Stomach (tissue), 9 donors: Measurements from ENCODE around the gene RNF213. TPM values are rescaled to one million over a fixed set of nuclear protein-coding genes. Genes with fewer than 3 reads are reported as not detected.

Experiments used
- DNase-seq, 2 donors: peaks; one replicate each; pipeline versions ENCODE4 v3.0.0 to v3.0.0-alpha.2; 2013 to 2019
- H3K27ac ChIP-seq, 5 donors: fragments of 200-600 bp in 4 of 5; sonication (generic) in 4 of 5; one replicate each; pipeline ENCODE4 v1.5.1; 2013 to 2019; ENCODE audit warnings: mild to moderate bottlenecking in 1 of 5, moderate library complexity in 1 of 5
- H3K27me3 ChIP-seq, 3 donors: fragments of 200-600 bp; sonication (generic); one replicate each; pipeline ENCODE4 v1.5.1; 2017 to 2019; ENCODE audit warnings: mixed run types in 1 of 3
- H3K36me3 ChIP-seq, 4 donors: fragments of 200-600 bp; sonication (generic); 1 replicate in 3 of 4; 2 replicates in 1 of 4; pipeline ENCODE4 v1.5.1; 2016 to 2019
- H3K4me1 ChIP-seq, 4 donors: fragments of 200-600 bp; sonication (generic); one replicate each; pipeline ENCODE4 v1.5.1; 2016 to 2019
- H3K4me3 ChIP-seq, 4 donors: fragments of 200-600 bp; sonication (generic) in 3 of 4; one replicate each; pipeline ENCODE4 v1.5.1; 2016 to 2019; ENCODE audit warnings: mild to moderate bottlenecking in 1 of 4
- H3K9me3 ChIP-seq, 4 donors: fragments of 200-600 bp; sonication (generic); one replicate each; pipeline ENCODE4 v1.5.1; 2016 to 2019
- CTCF ChIP-seq, 7 experiments: fragments of 450-650 bp in 4 of 7; fragments of 200-600 bp in 3 of 7; sonication (generic) in 3 of 7; IDR thresholded peaks; one replicate each; pipeline ENCODE4 v1.5.1; 2016 to 2019; ENCODE audit warnings: antibody characterized with exemption in 7 of 7, control low read depth in 2 of 7, mild to moderate bottlenecking in 1 of 7
- EP300 ChIP-seq: sonication (generic); formaldehyde crosslinking; IDR thresholded peaks from one replicate; pipeline ENCODE4 v1.6.1; 2017; ENCODE audit warnings: antibody characterized with exemption
- POLR2A ChIP-seq, 4 donors: fragments of 450-650 bp; IDR thresholded peaks; one replicate each; pipeline ENCODE4 v1.6.1; 2016; ENCODE audit warnings: antibody characterized with exemption in 4 of 4, control low read depth in 2 of 4, mild to moderate bottlenecking in 1 of 4, moderate library complexity in 1 of 4
- POLR2AphosphoS5 ChIP-seq, 3 donors: sonication (generic); formaldehyde crosslinking; IDR thresholded peaks; one replicate each; pipeline ENCODE4 v1.6.1; 2016; ENCODE audit warnings: antibody characterized with exemption in 3 of 3
- WGBS, 5 donors: extraction: QIAGEN DNeasy Blood & Tissue Kit in 3 of 5; methylation state at CpG; one replicate each; pipeline versions ENCODE4 v1.1.5 to v1.1.7; 2013 to 2018; 5-methylcytosine and 5-hydroxymethylcytosine counted together
- intact Hi-C: fragments of 100-400 bp; cut with DNase I; formaldehyde crosslinking; loops from one replicate; pipeline ENCODE4 v1.15.1; 2023; ENCODE audit warnings: low total_unique reads
- polyA plus RNA-seq, 3 donors: library from polyadenylated mRNA; stranded (reverse); fragments of 200-250 nt; gene quantifications; one replicate each; pipeline ENCODE4 v1.2.3, GENCODE V29; 2013
- total RNA-seq, 5 donors: library from RNA; depleted of rRNA; stranded (reverse); fragments of >200 nt; gene quantifications; one replicate each; pipeline versions ENCODE4 v1.1.0 to v1.2.3, GENCODE V29; 2014 to 2016
- donor health status: healthy with polysubstance abuse.
- donor health status: Bipolar disorder and iron deficiency.
- donor health status: healthy.

Gene RNF213
- total and polyA plus RNA-seq, 8 donors: 12.3 to 358 (median 138) TPM

- DNase-seq: no peak
- Histone ChIP-seq H3K27me3 (no peaks in the 10 kb centered on the region), H3K9me3 (no peaks in the 10 kb centered on the region), H3K4me3 (no peak overlapping the region), H3K36me3 (peaks cover 0 to 43% (median 23%) of the 10 kb centered on the region in 4 donors), H3K4me1 (no peaks in the 10 kb centered on the region), H3K27ac (no peak overlapping the region)
- intact Hi-C loops: loop anchor here (5.0 kb wide), 1 partner anchor 139 kb away; no protein-coding TSS in a partner anchor
- WGBS, 5 donors: 81 to 100% (median 86%) methylated on average over 2 to 6 of the region's 6 CpGs
- TF ChIP-seq EP300: no peak
- TF ChIP-seq POLR2AphosphoS5 (IDR thresholded peaks at IDR 0.05): no peak
- no peak for TF ChIP-seq CTCF (IDR thresholded peaks at IDR 0.05)
- TF ChIP-seq POLR2A (IDR thresholded peaks at IDR 0.05): no peak
Observed at GRCh38 chr17:80432961-80433550, 172.4 kb downstream of the RNF213 start.

- no peak for DNase-seq
- TF ChIP-seq EP300 (no peak), CTCF (IDR thresholded peaks at IDR 0.05) (no peak), POLR2AphosphoS5 (IDR thresholded peaks at IDR 0.05) (no peak), POLR2A (IDR thresholded peaks at IDR 0.05) (no peak)
- no peaks in the 10 kb centered on the region for H3K27me3 ChIP-seq
- intact Hi-C loops: loop anchor here (5.0 kb wide), 1 partner anchor 138 kb away; no protein-coding TSS in a partner anchor
- H3K36me3 ChIP-seq: peaks cover 0 to 34% (median 16%) of the 10 kb centered on the region in 4 donors
- 67 to 82% (median 73%) methylated on average over 12 of the region's 12 CpGs for WGBS, 5 donors
- H3K9me3 ChIP-seq: no peaks in the 10 kb centered on the region
- no peak overlapping the region for H3K4me3 ChIP-seq
- H3K27ac ChIP-seq: no peak overlapping the region
- H3K4me1 ChIP-seq: no peaks in the 10 kb centered on the region
Observed at GRCh38 chr17:80433916-80434666, 173.4 kb downstream of the RNF213 start.

GRCh38 chr17:80437532-80437931, 176.9 kb downstream of the RNF213 start:
- Histone ChIP-seq H3K4me3 (no peak overlapping the region), H3K27ac (no peak overlapping the region), H3K4me1 (no peaks in the 10 kb centered on the region), H3K27me3 (peaks cover 0 to 7% (median 0%) of the 10 kb centered on the region in 3 donors), H3K36me3 (peaks cover 0 to 13% (median 7%) of the 10 kb centered on the region in 4 donors), H3K9me3 (no peaks in the 10 kb centered on the region)
- 78 to 84% (median 84%) methylated on average over 10 of the region's 10 CpGs for WGBS, 5 donors
- intact Hi-C loops: no loop called here
- DNase-seq: no peak
- TF ChIP-seq EP300 (no peak), CTCF (IDR thresholded peaks at IDR 0.05) (no peak)

- peaks cover 0 to 19% (median 0%) of the 10 kb centered on the region in 3 donors for H3K27me3 ChIP-seq
- no peaks in the 10 kb centered on the region for H3K9me3 ChIP-seq
- DNase-seq: no peak
- H3K4me1 ChIP-seq: no peaks in the 10 kb centered on the region
- no peak overlapping the region for H3K27ac ChIP-seq
- TF ChIP-seq EP300 (no peak), POLR2AphosphoS5 (IDR thresholded peaks at IDR 0.05) (no peak), POLR2A (IDR thresholded peaks at IDR 0.05) (no peak), CTCF (IDR thresholded peaks at IDR 0.05) (no peak)
- no peak overlapping the region for H3K4me3 ChIP-seq
- WGBS, 5 donors: 83 to 93% (median 85%) methylated on average over 5 of the region's 5 CpGs; no CpG with 5 or more reads in 1 of the 5 donors
- intact Hi-C loops: no loop called here
- H3K36me3 ChIP-seq: peaks cover 0 to 13% (median 7%) of the 10 kb centered on the region in 4 donors
Observed at GRCh38 chr17:80438806-80439205, 178.2 kb downstream of the RNF213 start.
